IMR-90 (cell line): ENCODE results near the gene LUZP1. TPM values are rescaled to one million over a fixed set of nuclear protein-coding genes. Genes with fewer than 3 reads are reported as not detected.
A peak's percentile ranks its signal among the peaks of the same experiment; 100 is the strongest.

Source experiments
- ATAC-seq: fragments of 200-7000 bp; cut with Tn5 transposase; 2 replicates; pipeline ENCODE4 v1.9.1; 2020; ENCODE audit warnings: low read depth, mild to moderate bottlenecking, moderate library complexity
- BruUV-seq: library from RNA; stranded (reverse); fragments of 400-500 nt; replicated peaks from 2 replicates; lab custom pipeline; 2021; lab: Mats Ljungman, UMichigan
- CTCF ChIA-PET: fragments of 300-600 bp; formaldehyde crosslinking; extraction: SDS; loops from one replicate; lab custom pipeline; 2021; ENCODE audit warnings: antibody characterized with exemption; lab: Yijun Ruan, JAX
- POLR2A ChIA-PET: fragments of 300-600 bp; sonication (Branson Sonifier 250); formaldehyde crosslinking; loops from one replicate; lab custom pipeline; 2022; ENCODE audit warnings: antibody characterized with exemption; ENCODE audit not compliant: unreplicated experiment; lab: Charles Lee
- DNase-seq: peaks from one replicate; pipeline ENCODE4 v3.0.0; 2013
- H2AFZ ChIP-seq: replicated peaks from 2 replicates; pipeline ENCODE3; 2013; ENCODE audit warnings: low read length, mild to moderate bottlenecking; ENCODE audit not compliant: poor library complexity
- H2AK5ac ChIP-seq: 2 replicates; pipeline ENCODE4 v1.6.1; 2013; ENCODE audit warnings: low read depth, low read length, inconsistent platforms
- H2AK9ac ChIP-seq: replicated peaks from 2 replicates; pipeline ENCODE3; 2013; ENCODE audit warnings: mild to moderate bottlenecking, low read depth, low read length, moderate library complexity; ENCODE audit not compliant: poor library complexity
- H2BK120ac ChIP-seq: 2 replicates; pipeline ENCODE4 v1.6.1; 2013; ENCODE audit warnings: low read depth, low read length, inconsistent platforms
- H2BK15ac ChIP-seq: 3 replicates; pipeline ENCODE4 v1.6.1; 2013; ENCODE audit warnings: low read depth, low read length, inconsistent platforms
- H2BK20ac ChIP-seq: 2 replicates; pipeline ENCODE4 v1.6.1; 2013; ENCODE audit warnings: low read depth, mild to moderate bottlenecking, inconsistent platforms, low read length, moderate library complexity
- H2BK5ac ChIP-seq: 2 replicates; pipeline ENCODE4 v1.6.1; 2013; ENCODE audit warnings: mild to moderate bottlenecking, low read depth, low read length, inconsistent platforms; ENCODE audit not compliant: poor library complexity, severe bottlenecking
- H3K14ac ChIP-seq: replicated peaks from 2 replicates; pipeline ENCODE4 v1.6.1; 2013; ENCODE audit warnings: low read depth, low read length, inconsistent platforms
- H3K18ac ChIP-seq: 2 replicates; pipeline ENCODE4 v1.6.1; 2013; ENCODE audit warnings: low read depth, low read length, control low read depth
- H3K23ac ChIP-seq: 2 replicates; pipeline ENCODE4 v1.6.1; 2013; ENCODE audit warnings: low read depth, low read length, inconsistent platforms
- H3K27ac ChIP-seq: 2 replicates; pipeline ENCODE4 v1.5.1; 2013; ENCODE audit warnings: mild to moderate bottlenecking, control low read depth, low read length; ENCODE audit not compliant: insufficient read depth
- H3K27me3 ChIP-seq: 2 replicates; pipeline ENCODE4 v1.6.1; 2013; ENCODE audit warnings: low read length; ENCODE audit not compliant: control insufficient read depth, insufficient read depth
- H3K36me3 ChIP-seq: 2 replicates; pipeline ENCODE4 v1.6.1; 2013; ENCODE audit warnings: low read length, mixed read lengths; ENCODE audit not compliant: control insufficient read depth, insufficient read depth
- H3K4ac ChIP-seq: 2 replicates; pipeline ENCODE4 v1.6.1; 2013; ENCODE audit warnings: low read depth, low read length, inconsistent platforms
- H3K4me1 ChIP-seq: 2 replicates; pipeline ENCODE4 v1.6.1; 2013; ENCODE audit warnings: low read length, mixed read lengths; ENCODE audit not compliant: control insufficient read depth, insufficient read depth
- H3K4me2 ChIP-seq: 2 replicates; pipeline ENCODE4 v1.6.1; 2013; ENCODE audit warnings: low read depth, mild to moderate bottlenecking, control low read depth, low read length, moderate library complexity
- H3K4me3 ChIP-seq: 2 replicates; pipeline ENCODE4 v1.5.1; 2013; ENCODE audit warnings: low read depth, mild to moderate bottlenecking, control low read depth, low read length, moderate library complexity; ENCODE audit not compliant: insufficient read depth
- H3K56ac ChIP-seq: 2 replicates; pipeline ENCODE4 v1.6.1; 2013; ENCODE audit warnings: low read length, inconsistent platforms; ENCODE audit not compliant: insufficient read depth; ENCODE audit errors: extremely low read depth
- H3K79me1 ChIP-seq, 2 experiments: 2 replicates each; pipeline ENCODE4 v1.6.1; 2013; ENCODE audit warnings: low read length in 2 of 2, inconsistent platforms in 1 of 2, low read depth in 1 of 2
- H3K9ac ChIP-seq: 2 replicates; pipeline ENCODE4 v1.6.1; 2013; ENCODE audit warnings: low read depth, low read length, control low read depth
- H3K9me1 ChIP-seq: 2 replicates; pipeline ENCODE4 v1.6.1; 2013; ENCODE audit warnings: low read length, inconsistent platforms; ENCODE audit not compliant: insufficient read depth
- H3K9me3 ChIP-seq: 2 replicates; pipeline ENCODE4 v1.6.1; 2013; ENCODE audit warnings: low read length; ENCODE audit not compliant: control insufficient read depth, insufficient read depth
- H4K20me1 ChIP-seq: 2 replicates; pipeline ENCODE4 v1.6.1; 2013; ENCODE audit warnings: low read length, inconsistent platforms; ENCODE audit not compliant: insufficient read depth
- H4K5ac ChIP-seq: 2 replicates; pipeline ENCODE4 v1.6.1; 2013; ENCODE audit warnings: mild to moderate bottlenecking, low read depth, low read length, control low read depth
- H4K8ac ChIP-seq, 2 experiments: 2 replicates each; pipeline ENCODE4 v1.6.1; 2013; ENCODE audit warnings: low read depth in 2 of 2, low read length in 2 of 2, control low read depth in 1 of 2, inconsistent platforms in 1 of 2
- H4K91ac ChIP-seq: 2 replicates; pipeline ENCODE4 v1.6.1; 2013; ENCODE audit warnings: low read depth, low read length, inconsistent platforms; ENCODE audit not compliant: insufficient read depth
- BHLHE40 ChIP-seq: fragments of 150-350 bp; IDR thresholded peaks from 2 replicates; pipeline ENCODE4 v1.6.1; 2016; ENCODE audit warnings: mild to moderate bottlenecking, low read depth, low read length
- CEBPB ChIP-seq: IDR thresholded peaks from 2 replicates; pipeline ENCODE4 v1.6.1; 2012; ENCODE audit warnings: low read depth, low read length, improper control_type of control experiment
- FOS ChIP-seq: fragments of 150-350 bp; IDR thresholded peaks from 2 replicates; pipeline ENCODE4 v1.6.1; 2016; ENCODE audit warnings: low read depth, low read length
- MAFK ChIP-seq: IDR thresholded peaks from 2 replicates; pipeline ENCODE4 v1.6.1; 2012; ENCODE audit warnings: low read depth, low read length, improper control_type of control experiment
- MAZ ChIP-seq: IDR thresholded peaks from 2 replicates; pipeline ENCODE4 v1.6.1; 2012; ENCODE audit warnings: low read depth, mild to moderate bottlenecking, low read length, improper control_type of control experiment, moderate library complexity, borderline replicate concordance
- MXI1 ChIP-seq: IDR thresholded peaks from 2 replicates; pipeline ENCODE4 v1.6.1; 2012; ENCODE audit warnings: low read depth, mild to moderate bottlenecking, low read length, moderate library complexity, borderline replicate concordance
- NFE2L2 ChIP-seq: fragments of 150-350 bp; IDR thresholded peaks from 2 replicates; pipeline ENCODE4 v1.6.1; 2016; ENCODE audit warnings: low read depth, mild to moderate bottlenecking, low read length
- POLR2A ChIP-seq: IDR thresholded peaks from 2 replicates; pipeline ENCODE4 v1.6.1; 2012; ENCODE audit warnings: mild to moderate bottlenecking, low read depth, low read length
- RAD21 ChIP-seq: IDR thresholded peaks from 2 replicates; pipeline ENCODE4 v1.6.1; 2012; ENCODE audit warnings: low read length, improper control_type of control experiment
- RCOR1 ChIP-seq: IDR thresholded peaks from 2 replicates; pipeline ENCODE4 v1.6.1; 2012; ENCODE audit warnings: mild to moderate bottlenecking, low read length, improper control_type of control experiment; ENCODE audit not compliant: insufficient replicate concordance
- RFX5 ChIP-seq: IDR thresholded peaks from 2 replicates; pipeline ENCODE4 v1.8.0; 2012; ENCODE audit warnings: low read depth, mild to moderate bottlenecking, low read length, moderate library complexity
- SMC3 ChIP-seq: fragments of 150-350 bp; IDR thresholded peaks from 2 replicates; pipeline ENCODE4 v1.6.1; 2016; ENCODE audit warnings: low read depth, mild to moderate bottlenecking, antibody characterized with exemption, low read length, moderate library complexity
- WGBS, 2 experiments: methylation state at CpG; one replicate each; pipeline versions ENCODE4 v1.1.5 to v1.1.7; 2013; ENCODE audit warnings: missing lambda C conversion rate in 2 of 2; ENCODE audit not compliant: insufficient read length in 1 of 2; ENCODE audit errors: extremely low coverage in 2 of 2; 5-methylcytosine and 5-hydroxymethylcytosine counted together
- dilution Hi-C: fragments of 300-500 bp; cut with HindIII; formaldehyde crosslinking; loops from one replicate; pipeline ENCODE4 v1.14.3; 2018; ENCODE audit warnings: low sequenced_read_pairs; ENCODE audit not compliant: unreplicated experiment
- in situ Hi-C: fragments of 300-500 bp; cut with MboI; formaldehyde crosslinking; loops from 3 replicates; pipeline ENCODE4 v1.14.3; 2019; ENCODE audit warnings: low sequenced_read_pairs, inconsistent platforms, mixed read lengths
- intact Hi-C: fragments of 100-400 bp; cut with micrococcal nuclease; formaldehyde crosslinking; loops from 2 replicates; pipeline ENCODE4 v1.10.0; 2022
- polyA plus RNA-seq, 3 experiments: library from polyadenylated mRNA; depleted of rRNA; stranded (reverse); fragments of >200 nt; gene quantifications; 2 replicates each; pipeline ENCODE4 v1.2.3, GENCODE V29; 2012; ENCODE audit warnings: low replicate concordance in 1 of 3
- total RNA-seq: library from RNA; depleted of rRNA; stranded (reverse); fragments of >200 nt; gene quantifications from 2 replicates; pipeline ENCODE4 v1.2.3, GENCODE V29; 2012

Gene LUZP1
- total and polyA plus RNA-seq, 2 of the 4 experiments (the other 2 are of a cell fraction): 13.1 to 31.7 TPM

- WGBS, 2 experiments: 65% methylated on average over 4 of the region's 10 CpGs; no CpG with 5 or more reads in 1 of the 2 experiments
- intact Hi-C loops (loop anchor here (5.0 kb wide), 1 partner anchor 76 kb away; no protein-coding TSS in a partner anchor), dilution Hi-C loops (no loop called here), in situ Hi-C loops (no loop called here)
- Histone ChIP-seq H2BK120ac (peak overlapping the region; percentile 99), H3K27me3 (no peaks in the 10 kb centered on the region), H3K9me3 (no peaks in the 10 kb centered on the region), H2BK15ac (peak overlapping the region; percentile 99), H3K4me2 (peak overlapping the region; percentile 61), H4K5ac (peak overlapping the region; percentile 87), H4K8ac (peak overlapping the region; percentile 62 to 99), H3K9me1 (peaks cover 33% of the 10 kb centered on the region), H3K79me1 (peaks cover 0 to 19% of the 10 kb centered on the region in 2 experiments; a peak in 2 of 4 replicates), H2AK9ac (peak overlapping the region; percentile 35), H3K23ac (peak overlapping the region; percentile 98), H2BK20ac (peak overlapping the region; percentile 99), H3K14ac (peak overlapping the region; percentile 99), H3K18ac (peak overlapping the region; percentile 88), H3K4ac (peak overlapping the region; percentile 99), H2BK5ac (peak overlapping the region; percentile 95), H4K20me1 (no peaks in the 10 kb centered on the region), H3K4me1 (peaks cover 18% of the 10 kb centered on the region), H3K9ac (peak overlapping the region; percentile 59), H2AFZ (peak overlapping the region; percentile 80), H4K91ac (peak overlapping the region; percentile 98), H3K4me3 (no peak overlapping the region), H3K36me3 (no peaks in the 10 kb centered on the region), H3K56ac (peak overlapping the region; percentile 93), H2AK5ac (peak overlapping the region; percentile 100), H3K27ac (peak overlapping the region; percentile 92)
- DNase-seq (peak; percentile 98), ATAC-seq (peak; percentile 71)
- TF ChIP-seq FOS (peak; percentile 75), RAD21 (no peak), MAZ (peak; percentile 59), NFE2L2 (peak; percentile 56; the same call in 1 of the 2 replicates), SMC3 (no peak), CEBPB (peak; percentile 61), POLR2A (peak; percentile 72), RFX5 (no peak), RCOR1 (peak; percentile 20), MXI1 (no peak), BHLHE40 (peak; percentile 43; the same call in 1 of the 2 replicates), MAFK (no peak)
- BruUV-seq: no TSS peak
- ChIA-PET POLR2A (no interaction called here), CTCF (interaction anchor here (1.0 to 1.2 kb wide), 3 partner anchors 12 to 53 kb away, joined by 3 to 4 read pairs (median 3); no protein-coding TSS in a partner anchor)
Measured at GRCh38 chr1:23196627-23197328, 28.1 kb upstream of the LUZP1 start.
